Measurements from ENCODE around the gene FZD7.

FZD7 gene

GRCh38 chr2:201996006-201996405 is 37.6 kb upstream of the FZD7 start:
- H3K4me1 ChIP-seq (ENCODE audit: control insufficient read depth in 1 of 2, insufficient read depth in 2 of 2, low read length in 2 of 2): no peaks in the 10 kb centered on the region
- H3K27ac ChIP-seq (ENCODE audit: low read depth, low read length): no peak overlapping the region
- H3K9me3 ChIP-seq (ENCODE audit: control insufficient read depth in 1 of 2, low read length in 2 of 2): no peaks in the 10 kb centered on the region
- H3K4me3 ChIP-seq (ENCODE audit: low read depth in 1 of 2, low read length in 2 of 2): no peak overlapping the region
- no peaks in the 10 kb centered on the region for H3K27me3 ChIP-seq (ENCODE audit: control insufficient read depth in 1 of 2, insufficient read depth in 2 of 2, low read length in 2 of 2)
- no peaks in the 10 kb centered on the region for H3K36me3 ChIP-seq (ENCODE audit: control insufficient read depth in 1 of 2, insufficient read depth in 2 of 2, low read length in 2 of 2)
- H3K9ac ChIP-seq (ENCODE audit: low read depth in 1 of 2, low read length in 2 of 2): no peak overlapping the region

GRCh38 chr2:201996679-201997314 is 36.9 kb upstream of the FZD7 start:
- Histone ChIP-seq H3K4me3 (ENCODE audit: low read depth in 1 of 2, low read length in 2 of 2) (no peak overlapping the region), H3K9me3 (ENCODE audit: control insufficient read depth in 1 of 2, low read length in 2 of 2) (no peaks in the 10 kb centered on the region), H3K36me3 (ENCODE audit: control insufficient read depth in 1 of 2, insufficient read depth in 2 of 2, low read length in 2 of 2) (no peaks in the 10 kb centered on the region), H3K9ac (ENCODE audit: low read depth in 1 of 2, low read length in 2 of 2) (no peak overlapping the region), H3K27ac (ENCODE audit: low read depth, low read length) (no peak overlapping the region), H3K27me3 (ENCODE audit: control insufficient read depth in 1 of 2, insufficient read depth in 2 of 2, low read length in 2 of 2) (no peaks in the 10 kb centered on the region), H3K4me1 (ENCODE audit: control insufficient read depth in 1 of 2, insufficient read depth in 2 of 2, low read length in 2 of 2) (no peaks in the 10 kb centered on the region)

GRCh38 chr2:201999279-201999678 is 34.4 kb upstream of the FZD7 start:
- H3K9ac ChIP-seq (ENCODE audit: low read depth in 1 of 2, low read length in 2 of 2): no peak overlapping the region
- no peaks in the 10 kb centered on the region for H3K27me3 ChIP-seq (ENCODE audit: control insufficient read depth in 1 of 2, insufficient read depth in 2 of 2, low read length in 2 of 2)
- H3K27ac ChIP-seq (ENCODE audit: low read depth, low read length): no peak overlapping the region
- H3K4me3 ChIP-seq (ENCODE audit: low read depth in 1 of 2, low read length in 2 of 2): no peak overlapping the region
- H3K36me3 ChIP-seq (ENCODE audit: control insufficient read depth in 1 of 2, insufficient read depth in 2 of 2, low read length in 2 of 2): no peaks in the 10 kb centered on the region
- peaks cover 0 to 3% of the 10 kb centered on the region in 2 donors for H3K4me1 ChIP-seq (ENCODE audit: control insufficient read depth in 1 of 2, insufficient read depth in 2 of 2, low read length in 2 of 2)
- H3K9me3 ChIP-seq (ENCODE audit: control insufficient read depth in 1 of 2, low read length in 2 of 2): no peaks in the 10 kb centered on the region

- Histone ChIP-seq H3K9ac (ENCODE audit: low read depth in 1 of 2, low read length in 2 of 2) (no peak overlapping the region), H3K4me3 (ENCODE audit: low read depth in 1 of 2, low read length in 2 of 2) (no peak overlapping the region), H3K4me1 (ENCODE audit: control insufficient read depth in 1 of 2, insufficient read depth in 2 of 2, low read length in 2 of 2) (peaks cover 0 to 3% of the 10 kb centered on the region in 2 donors), H3K27me3 (ENCODE audit: control insufficient read depth in 1 of 2, insufficient read depth in 2 of 2, low read length in 2 of 2) (no peaks in the 10 kb centered on the region), H3K9me3 (ENCODE audit: control insufficient read depth in 1 of 2, low read length in 2 of 2) (no peaks in the 10 kb centered on the region), H3K27ac (ENCODE audit: low read depth, low read length) (no peak overlapping the region), H3K36me3 (ENCODE audit: control insufficient read depth in 1 of 2, insufficient read depth in 2 of 2, low read length in 2 of 2) (no peaks in the 10 kb centered on the region)
These were observed 31.8 kb upstream of the FZD7 start for GRCh38 chr2:202001826-202002225.

- Histone ChIP-seq H3K36me3 (ENCODE audit: control insufficient read depth in 1 of 2, insufficient read depth in 2 of 2, low read length in 2 of 2) (no peaks in the 10 kb centered on the region), H3K9ac (ENCODE audit: low read depth in 1 of 2, low read length in 2 of 2) (no peak overlapping the region), H3K9me3 (ENCODE audit: control insufficient read depth in 1 of 2, low read length in 2 of 2) (no peaks in the 10 kb centered on the region), H3K27ac (ENCODE audit: low read depth, low read length) (no peak overlapping the region), H3K4me1 (ENCODE audit: control insufficient read depth in 1 of 2, insufficient read depth in 2 of 2, low read length in 2 of 2) (peaks cover 0 to 3% of the 10 kb centered on the region in 2 donors), H3K4me3 (ENCODE audit: low read depth in 1 of 2, low read length in 2 of 2) (no peak overlapping the region), H3K27me3 (ENCODE audit: control insufficient read depth in 1 of 2, insufficient read depth in 2 of 2, low read length in 2 of 2) (no peaks in the 10 kb centered on the region)
These were observed 31.3 kb upstream of the FZD7 start for GRCh38 chr2:202002381-202002780.

GRCh38 chr2:202005272-202005887 is 28.3 kb upstream of the FZD7 start:
- Histone ChIP-seq H3K4me1 (ENCODE audit: control insufficient read depth in 1 of 2, insufficient read depth in 2 of 2, low read length in 2 of 2) (peaks cover 0 to 3% of the 10 kb centered on the region in 2 donors), H3K9ac (ENCODE audit: low read depth in 1 of 2, low read length in 2 of 2) (no peak overlapping the region), H3K27me3 (ENCODE audit: control insufficient read depth in 1 of 2, insufficient read depth in 2 of 2, low read length in 2 of 2) (no peaks in the 10 kb centered on the region), H3K9me3 (ENCODE audit: control insufficient read depth in 1 of 2, low read length in 2 of 2) (no peaks in the 10 kb centered on the region), H3K36me3 (ENCODE audit: control insufficient read depth in 1 of 2, insufficient read depth in 2 of 2, low read length in 2 of 2) (no peaks in the 10 kb centered on the region), H3K4me3 (ENCODE audit: low read depth in 1 of 2, low read length in 2 of 2) (no peak overlapping the region), H3K27ac (ENCODE audit: low read depth, low read length) (no peak overlapping the region)

GRCh38 chr2:202006301-202006700 is 27.4 kb upstream of the FZD7 start:
- Histone ChIP-seq H3K27ac (ENCODE audit: low read depth, low read length) (no peak overlapping the region), H3K27me3 (ENCODE audit: control insufficient read depth in 1 of 2, insufficient read depth in 2 of 2, low read length in 2 of 2) (no peaks in the 10 kb centered on the region), H3K36me3 (ENCODE audit: control insufficient read depth in 1 of 2, insufficient read depth in 2 of 2, low read length in 2 of 2) (no peaks in the 10 kb centered on the region), H3K4me3 (ENCODE audit: low read depth in 1 of 2, low read length in 2 of 2) (no peak overlapping the region), H3K9ac (ENCODE audit: low read depth in 1 of 2, low read length in 2 of 2) (no peak overlapping the region), H3K9me3 (ENCODE audit: control insufficient read depth in 1 of 2, low read length in 2 of 2) (no peaks in the 10 kb centered on the region), H3K4me1 (ENCODE audit: control insufficient read depth in 1 of 2, insufficient read depth in 2 of 2, low read length in 2 of 2) (peaks cover 0 to 3% of the 10 kb centered on the region in 2 donors)

- Histone ChIP-seq H3K36me3 (ENCODE audit: control insufficient read depth in 1 of 2, insufficient read depth in 2 of 2, low read length in 2 of 2) (no peaks in the 10 kb centered on the region), H3K4me1 (ENCODE audit: control insufficient read depth in 1 of 2, insufficient read depth in 2 of 2, low read length in 2 of 2) (peaks cover 0 to 3% of the 10 kb centered on the region in 2 donors), H3K9ac (ENCODE audit: low read depth in 1 of 2, low read length in 2 of 2) (no peak overlapping the region), H3K4me3 (ENCODE audit: low read depth in 1 of 2, low read length in 2 of 2) (no peak overlapping the region), H3K9me3 (ENCODE audit: control insufficient read depth in 1 of 2, low read length in 2 of 2) (no peaks in the 10 kb centered on the region), H3K27ac (ENCODE audit: low read depth, low read length) (no peak overlapping the region), H3K27me3 (ENCODE audit: control insufficient read depth in 1 of 2, insufficient read depth in 2 of 2, low read length in 2 of 2) (no peaks in the 10 kb centered on the region)
These were observed 26.4 kb upstream of the FZD7 start for GRCh38 chr2:202007015-202007982.

GRCh38 chr2:202007983-202008354 is 25.7 kb upstream of the FZD7 start:
- Histone ChIP-seq H3K9me3 (ENCODE audit: control insufficient read depth in 1 of 2, low read length in 2 of 2) (no peaks in the 10 kb centered on the region), H3K9ac (ENCODE audit: low read depth in 1 of 2, low read length in 2 of 2) (no peak overlapping the region), H3K36me3 (ENCODE audit: control insufficient read depth in 1 of 2, insufficient read depth in 2 of 2, low read length in 2 of 2) (no peaks in the 10 kb centered on the region), H3K27ac (ENCODE audit: low read depth, low read length) (no peak overlapping the region), H3K4me3 (ENCODE audit: low read depth in 1 of 2, low read length in 2 of 2) (no peak overlapping the region), H3K4me1 (ENCODE audit: control insufficient read depth in 1 of 2, insufficient read depth in 2 of 2, low read length in 2 of 2) (peaks cover 0 to 3% of the 10 kb centered on the region in 2 donors), H3K27me3 (ENCODE audit: control insufficient read depth in 1 of 2, insufficient read depth in 2 of 2, low read length in 2 of 2) (no peaks in the 10 kb centered on the region)

- Histone ChIP-seq H3K9ac (ENCODE audit: low read depth in 1 of 2, low read length in 2 of 2) (no peak overlapping the region), H3K9me3 (ENCODE audit: control insufficient read depth in 1 of 2, low read length in 2 of 2) (no peaks in the 10 kb centered on the region), H3K36me3 (ENCODE audit: control insufficient read depth in 1 of 2, insufficient read depth in 2 of 2, low read length in 2 of 2) (no peaks in the 10 kb centered on the region), H3K27ac (ENCODE audit: low read depth, low read length) (no peak overlapping the region), H3K4me3 (ENCODE audit: low read depth in 1 of 2, low read length in 2 of 2) (no peak overlapping the region), H3K27me3 (ENCODE audit: control insufficient read depth in 1 of 2, insufficient read depth in 2 of 2, low read length in 2 of 2) (no peaks in the 10 kb centered on the region), H3K4me1 (ENCODE audit: control insufficient read depth in 1 of 2, insufficient read depth in 2 of 2, low read length in 2 of 2) (no peaks in the 10 kb centered on the region)
These were observed 24.6 kb upstream of the FZD7 start for GRCh38 chr2:202009019-202009481.

Measured in duodenal mucosa (tissue), 2 donors.